Upper lobe of left lung (tissue), 6 donors: ENCODE measurements around the gene RBM10. TPM values are rescaled to one million over a fixed set of nuclear protein-coding genes. Genes with fewer than 3 reads are reported as not detected.

Source experiments
- ATAC-seq, 2 donors: fragments of 200-7000 bp; cut with Tn5 transposase; one replicate each; pipeline ENCODE4 v1.9.1; 2022; ENCODE audit warnings: mild to moderate bottlenecking in 2 of 2, moderate library complexity in 2 of 2; ENCODE audit not compliant: low FRiP score in 2 of 2
- DNase-seq, 2 donors: peaks; one replicate each; pipeline ENCODE4 v3.0.0-alpha.2; 2019 to 2020
- H3K27ac ChIP-seq, 4 donors: fragments of 200-600 bp; sonication (generic); one replicate each; pipeline ENCODE4 v1.5.1; 2016 to 2019
- H3K27me3 ChIP-seq, 4 donors: fragments of 200-600 bp; sonication (generic); one replicate each; pipeline ENCODE4 v1.5.1; 2017 to 2019
- H3K36me3 ChIP-seq, 4 donors: fragments of 200-600 bp; sonication (generic); one replicate each; pipeline ENCODE4 v1.5.1; 2016 to 2019
- H3K4me1 ChIP-seq, 4 donors: fragments of 200-600 bp; sonication (generic); one replicate each; pipeline ENCODE4 v1.5.1; 2018 to 2019
- H3K4me3 ChIP-seq, 4 donors: fragments of 200-600 bp; sonication (generic); one replicate each; pipeline ENCODE4 v1.5.1; 2017 to 2019; ENCODE audit warnings: mild to moderate bottlenecking in 2 of 4, moderate library complexity in 1 of 4
- H3K9me3 ChIP-seq, 4 donors: fragments of 200-600 bp; sonication (generic); one replicate each; pipeline ENCODE4 v1.5.1; 2018 to 2019
- CTCF ChIP-seq, 6 experiments: fragments of 450-650 bp in 4 of 6; fragments of 200-600 bp in 2 of 6; sonication (generic) in 2 of 6; IDR thresholded peaks; one replicate each; pipeline ENCODE4 v1.5.1; 2016 to 2019; ENCODE audit warnings: antibody characterized with exemption in 6 of 6
- EP300 ChIP-seq, 4 donors: sonication (generic); formaldehyde crosslinking; IDR thresholded peaks; one replicate each; pipeline ENCODE4 v1.5.1; 2017; ENCODE audit warnings: antibody characterized with exemption in 4 of 4, control low read depth in 2 of 4
- POLR2A ChIP-seq, 4 donors: fragments of 450-650 bp; IDR thresholded peaks; one replicate each; pipeline ENCODE4 v1.5.1; 2016 to 2017; ENCODE audit warnings: antibody characterized with exemption in 4 of 4, mild to moderate bottlenecking in 2 of 4
- POLR2AphosphoS5 ChIP-seq, 2 donors: sonication (generic); formaldehyde crosslinking; IDR thresholded peaks; one replicate each; pipeline ENCODE4 v1.5.1; 2017; ENCODE audit warnings: antibody characterized with exemption in 2 of 2
- WGBS, 2 donors: methylation state at CpG; one replicate each; pipeline ENCODE4 v1.1.5; 2017 to 2018; 5-methylcytosine and 5-hydroxymethylcytosine counted together
- total RNA-seq, 6 donors: library from RNA; depleted of rRNA in 4 of 6; stranded (reverse); fragments of >200 nt in 4 of 6; gene quantifications; one replicate each; pipeline versions ENCODE4 v1.1.0 to v1.2.1, GENCODE V29; 2016 to 2021
- donor health status: DM: no; HTN: no; CAD: no; lungs with moderate emphysema.
- donor health status: DM: no; HTN: yes; CAD: no; lungs with severe emphysema.

The RBM10 gene
- total RNA-seq, 6 donors from 2014 or later, result 29.2 to 59.7 (median 32.5) TPM

DNA sequence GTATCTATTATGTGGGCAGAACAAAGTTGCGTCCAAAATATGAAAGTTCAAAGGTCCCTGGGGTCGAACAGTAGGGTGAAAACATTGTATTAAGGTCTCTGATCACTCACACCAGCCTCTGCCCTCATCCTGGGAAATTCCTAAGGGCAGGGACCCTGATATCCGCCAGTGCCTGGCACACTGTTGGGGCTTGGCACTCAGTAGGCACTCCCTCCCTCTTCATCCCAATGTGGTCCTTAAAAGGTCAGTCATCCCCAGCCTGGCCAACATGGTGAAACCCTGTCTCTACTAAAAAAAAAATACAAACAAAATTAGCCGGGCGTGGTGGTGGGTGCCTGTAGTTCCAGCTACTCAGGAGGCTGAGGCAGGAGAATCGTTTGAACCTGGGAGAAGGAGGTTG, 6.8 kb upstream of the RBM10 start:
- no peaks in the 10 kb centered on the region for H3K27me3 ChIP-seq
- H3K4me1 ChIP-seq, result peaks cover 0 to under 1% (median 0%) of the 10 kb centered on the region in 4 donors
- peaks cover 0 to 3% (median 0%) of the 10 kb centered on the region in 4 donors for H3K36me3 ChIP-seq
- ATAC-seq (no peak), DNase-seq (no peak)
- no peak for TF ChIP-seq CTCF (IDR thresholded peaks at IDR 0.05)
- no peak for TF ChIP-seq EP300 (IDR thresholded peaks at IDR 0.05)
- no peak for TF ChIP-seq POLR2A (IDR thresholded peaks at IDR 0.05)
- TF ChIP-seq POLR2AphosphoS5 (IDR thresholded peaks at IDR 0.05), result no peak
- no peak overlapping the region for H3K27ac ChIP-seq
- H3K9me3 ChIP-seq, result no peaks in the 10 kb centered on the region
- WGBS, 2 donors, result 82 to 95% methylated on average over 5 to 6 of the region's 6 CpGs
- no peak overlapping the region for H3K4me3 ChIP-seq

GRCh38 chrX:47143894-47144625, 961 bp upstream of the RBM10 start:
- 0 to 46% methylated on average over 8 to 45 of the region's 46 CpGs for WGBS, 2 donors
- H3K27ac ChIP-seq, result peak overlapping the region; percentile 93 to 98 (median 94)
- peaks cover 0 to 5% (median 0%) of the 10 kb centered on the region in 4 donors for H3K9me3 ChIP-seq
- peaks cover 0 to 3% (median 0%) of the 10 kb centered on the region in 4 donors for H3K36me3 ChIP-seq
- DNase-seq (peak; percentile 30 to 89), ATAC-seq (peak; percentile 39 to 55)
- no peak for TF ChIP-seq CTCF (IDR thresholded peaks at IDR 0.05)
- no peak for TF ChIP-seq EP300 (IDR thresholded peaks at IDR 0.05)
- no peak for TF ChIP-seq POLR2A (IDR thresholded peaks at IDR 0.05)
- TF ChIP-seq POLR2AphosphoS5 (IDR thresholded peaks at IDR 0.05), result no peak
- H3K4me1 ChIP-seq, result peaks cover 6 to 20% (median 11%) of the 10 kb centered on the region in 4 donors
- peak overlapping the region; percentile 26 to 71 (median 60) for H3K4me3 ChIP-seq
- H3K27me3 ChIP-seq, result peaks cover 0 to 5% (median 0%) of the 10 kb centered on the region in 4 donors

DNA sequence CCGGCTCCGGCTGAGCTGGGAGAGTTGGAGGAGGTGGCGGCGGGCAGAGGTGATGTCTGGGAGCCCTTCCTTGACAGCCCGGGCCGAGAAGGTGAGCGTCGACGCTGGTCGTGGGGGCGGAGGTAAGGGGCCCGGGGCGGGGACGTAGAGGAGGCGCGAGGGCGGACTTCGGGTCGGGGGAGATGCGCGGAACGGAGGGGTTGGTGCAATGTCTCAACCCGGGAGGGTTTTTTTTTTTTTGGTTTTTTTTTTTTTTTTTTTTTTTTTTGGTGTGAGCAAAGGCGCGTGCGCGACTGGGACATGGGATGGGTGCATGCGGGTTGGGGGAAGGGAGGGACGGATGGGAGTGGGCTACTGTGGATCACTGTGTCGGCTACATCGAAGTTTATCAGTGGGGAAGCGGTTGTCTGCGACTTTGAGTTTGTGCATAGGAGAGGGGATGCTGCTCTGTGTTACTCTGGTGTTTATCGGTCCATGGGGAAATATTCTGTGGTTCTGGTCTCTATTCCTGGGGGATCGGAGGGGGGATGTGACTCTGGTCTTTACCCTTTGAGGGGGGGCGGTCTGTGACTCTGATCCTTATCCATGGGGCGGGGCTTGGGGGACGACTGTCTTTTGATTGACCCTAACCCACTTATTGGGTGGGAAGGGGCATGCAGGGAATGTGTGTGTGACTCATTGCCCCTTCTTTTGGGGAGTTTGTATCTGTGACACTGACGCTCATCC, 537 bp downstream of the RBM10 start:
- Histone ChIP-seq H3K27ac (peak overlapping the region; percentile 93 to 98 (median 94)), H3K36me3 (peaks cover 0 to 3% (median 0%) of the 10 kb centered on the region in 4 donors), H3K27me3 (peaks cover 0 to 5% (median 0%) of the 10 kb centered on the region in 4 donors), H3K4me1 (peaks cover 6 to 20% (median 11%) of the 10 kb centered on the region in 4 donors), H3K9me3 (peaks cover 0 to 5% (median 0%) of the 10 kb centered on the region in 4 donors), H3K4me3 (peak overlapping the region; percentile 44 to 71 (median 60))
- DNase-seq, result no peak
- 2 to 47% methylated on average over 23 to 39 of the region's 39 CpGs for whole genome bisulfite sequencing, 2 donors
- peak; percentile 28 to 50 for ATAC-seq
- no peak for TF ChIP-seq POLR2AphosphoS5 (IDR thresholded peaks at IDR 0.05)
- no peak for TF ChIP-seq POLR2A (IDR thresholded peaks at IDR 0.05)
- no peak for TF ChIP-seq EP300 (IDR thresholded peaks at IDR 0.05)
- TF ChIP-seq CTCF (IDR thresholded peaks at IDR 0.05), result no peak

DNA sequence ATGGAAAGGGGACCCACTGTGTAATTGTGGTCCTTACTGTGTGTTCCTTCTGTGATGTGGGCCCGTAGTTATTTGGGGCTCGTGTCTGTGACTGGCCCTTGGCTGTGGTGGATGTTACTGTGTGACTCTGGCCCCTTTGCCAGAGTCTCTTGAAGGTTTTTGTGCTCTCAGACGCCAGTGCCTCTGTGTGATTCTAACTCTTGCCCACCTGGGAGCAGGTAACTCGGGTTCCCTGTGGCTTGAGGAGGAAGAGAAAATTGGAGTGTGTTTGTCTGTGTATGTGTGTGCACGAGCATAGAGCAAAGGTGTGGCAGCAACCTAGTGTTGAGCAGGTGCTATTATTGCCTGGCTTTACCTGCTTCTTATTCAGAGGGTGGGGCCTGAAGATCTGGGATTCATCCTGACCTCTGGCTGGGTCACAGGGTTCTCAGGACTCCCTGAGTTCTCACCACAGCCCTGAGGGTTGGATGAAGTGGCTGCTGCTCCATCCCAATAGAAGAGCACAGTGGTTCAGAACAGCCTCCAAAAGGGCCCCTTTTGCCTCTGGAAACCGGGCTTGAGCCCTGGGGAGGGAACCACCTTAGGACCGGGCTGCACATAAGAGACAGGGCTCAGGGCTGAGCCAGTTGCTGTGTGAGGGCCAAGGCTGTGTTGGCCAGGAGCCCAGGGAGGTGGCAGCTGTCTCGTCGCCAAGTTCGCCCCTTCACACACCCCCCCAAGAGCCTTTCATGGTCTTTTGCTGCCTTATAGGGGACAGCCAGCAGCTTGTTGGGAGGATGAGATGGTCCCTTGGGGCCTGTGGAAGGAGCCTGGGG, 1.3 kb downstream of the RBM10 start:
- no peak for ATAC-seq
- WGBS, 2 donors, result 4 to 37% methylated on average over 4 to 10 of the region's 10 CpGs
- H3K4me3 ChIP-seq, result peak overlapping the region; percentile 25 to 71 (median 60)
- TF ChIP-seq POLR2AphosphoS5 (IDR thresholded peaks at IDR 0.05), result no peak
- TF ChIP-seq EP300 (IDR thresholded peaks at IDR 0.05), result no peak
- TF ChIP-seq CTCF (IDR thresholded peaks at IDR 0.05), result no peak
- TF ChIP-seq POLR2A (IDR thresholded peaks at IDR 0.05), result no peak
- peaks cover 0 to 3% (median 0%) of the 10 kb centered on the region in 4 donors for H3K36me3 ChIP-seq
- peak overlapping the region; percentile 4 to 98 (median 94) for H3K27ac ChIP-seq
- peaks cover 0 to 5% (median 0%) of the 10 kb centered on the region in 4 donors for H3K9me3 ChIP-seq
- peaks cover 6 to 20% (median 11%) of the 10 kb centered on the region in 4 donors for H3K4me1 ChIP-seq
- peaks cover 0 to 5% (median 0%) of the 10 kb centered on the region in 4 donors for H3K27me3 ChIP-seq
- DNase-seq, result no peak
